NCI-H2196 treated with DMSO at 0.1 percent for 48 hours (cell line): ENCODE results near the gene AKR1C2.
"Not testable (repeated sequence)": the region's sequence is repeated elsewhere in the genome, so short reads cannot be mapped to it uniquely, and the experiment has no call there.

ENCODE experiments used
- DNase-seq: peaks from one replicate; lab custom pipeline; 2025; ENCODE audit not compliant: unreplicated experiment; lab: John Stamatoyannopoulos, UW

Gene AKR1C2

GRCh38 chr10:5025461-5025881 is 21.8 kb upstream of the AKR1C2 start:
- not testable (repeated sequence) for DNase-seq

GRCh38 chr10:5023177-5023805 is 19.6 kb upstream of the AKR1C2 start:
- DNase-seq, result no peak

GRCh38 chr10:5021624-5022290 is 18.1 kb upstream of the AKR1C2 start:
- not testable (repeated sequence) for DNase-seq

- not testable (repeated sequence) for DNase-seq
These were observed 16.3 kb upstream of the AKR1C2 start for GRCh38 chr10:5019770-5020612.

- DNase-seq, result not testable (repeated sequence)
These were observed 15.1 kb upstream of the AKR1C2 start for GRCh38 chr10:5018671-5019277.

GRCh38 chr10:5018134-5018533 is 14.5 kb upstream of the AKR1C2 start:
- DNase-seq, result no peak

GRCh38 chr10:5014936-5015335 is 11.3 kb upstream of the AKR1C2 start:
- no peak for DNase-seq

GRCh38 chr10:5014200-5014910 is 10.7 kb upstream of the AKR1C2 start:
- not testable (repeated sequence) for DNase-seq

GRCh38 chr10:5013385-5013784 is 9.7 kb upstream of the AKR1C2 start:
- no peak for DNase-seq

- DNase-seq, result no peak
These were observed 8.9 kb upstream of the AKR1C2 start for GRCh38 chr10:5012595-5012994.

- DNase-seq, result not testable (repeated sequence)
These were observed 7.7 kb upstream of the AKR1C2 start for GRCh38 chr10:5011392-5011791.

GRCh38 chr10:5010043-5010442 is 6.4 kb upstream of the AKR1C2 start:
- DNase-seq, result not testable (repeated sequence)

GRCh38 chr10:5008857-5009548 is 5.3 kb upstream of the AKR1C2 start:
- not testable (repeated sequence) for DNase-seq

GRCh38 chr10:5004501-5004900 is 844 bp upstream of the AKR1C2 start:
- not testable (repeated sequence) for DNase-seq

GRCh38 chr10:5004030-5004385 is 351 bp upstream of the AKR1C2 start:
- DNase-seq, result not testable (repeated sequence)

- no peak for DNase-seq
These were observed 1.5 kb downstream of the AKR1C2 start for GRCh38 chr10:5002013-5002727.

- no peak for DNase-seq
These were observed 5.0 kb downstream of the AKR1C2 start for GRCh38 chr10:4998671-4999070.

- DNase-seq, result not testable (repeated sequence)
These were observed 9.4 kb downstream of the AKR1C2 start for GRCh38 chr10:4994260-4994659.

GRCh38 chr10:4992564-4992963 is 11.1 kb downstream of the AKR1C2 start:
- not testable (repeated sequence) for DNase-seq
